ENCODE results near the gene CENPX.

CENPX gene

DNA sequence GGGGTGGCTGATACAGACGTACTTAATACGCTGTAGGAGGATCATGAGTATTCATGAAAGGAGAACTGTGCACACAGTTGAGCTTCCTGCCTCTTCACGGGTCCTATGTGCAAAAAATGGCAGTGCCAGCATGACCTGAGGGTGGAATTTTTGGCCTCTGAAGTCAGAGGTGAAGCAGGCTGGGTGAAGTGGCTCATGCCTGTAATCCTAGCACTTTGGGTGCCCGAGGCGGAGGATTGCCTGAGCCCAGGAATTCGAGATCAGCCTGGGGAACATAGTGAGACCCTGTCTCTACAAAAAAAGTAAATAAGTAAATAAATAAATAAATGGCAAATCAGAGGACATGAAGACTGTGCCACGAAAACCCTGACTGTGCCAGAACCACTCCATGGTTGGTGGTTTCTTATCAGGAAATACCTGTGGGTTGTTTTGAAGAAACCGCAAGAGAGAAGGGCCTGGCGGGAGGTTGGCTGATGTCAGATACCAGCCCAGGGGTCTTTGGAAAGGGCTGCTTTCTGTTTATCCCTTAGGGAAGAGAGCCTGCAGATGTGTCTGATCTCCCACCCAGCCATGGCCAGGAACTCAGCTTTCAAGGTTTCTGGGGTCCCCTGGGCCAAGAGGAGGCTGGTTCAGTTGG lies 41.9 kb downstream of the CENPX start:
- in situ Hi-C loops (cut with HindIII; ENCODE audit: low sequenced_read_pairs) = no loop called here
- DNase-seq (ENCODE audit: low read depth) = no peak
- TF ChIP-seq, protein P1, sequence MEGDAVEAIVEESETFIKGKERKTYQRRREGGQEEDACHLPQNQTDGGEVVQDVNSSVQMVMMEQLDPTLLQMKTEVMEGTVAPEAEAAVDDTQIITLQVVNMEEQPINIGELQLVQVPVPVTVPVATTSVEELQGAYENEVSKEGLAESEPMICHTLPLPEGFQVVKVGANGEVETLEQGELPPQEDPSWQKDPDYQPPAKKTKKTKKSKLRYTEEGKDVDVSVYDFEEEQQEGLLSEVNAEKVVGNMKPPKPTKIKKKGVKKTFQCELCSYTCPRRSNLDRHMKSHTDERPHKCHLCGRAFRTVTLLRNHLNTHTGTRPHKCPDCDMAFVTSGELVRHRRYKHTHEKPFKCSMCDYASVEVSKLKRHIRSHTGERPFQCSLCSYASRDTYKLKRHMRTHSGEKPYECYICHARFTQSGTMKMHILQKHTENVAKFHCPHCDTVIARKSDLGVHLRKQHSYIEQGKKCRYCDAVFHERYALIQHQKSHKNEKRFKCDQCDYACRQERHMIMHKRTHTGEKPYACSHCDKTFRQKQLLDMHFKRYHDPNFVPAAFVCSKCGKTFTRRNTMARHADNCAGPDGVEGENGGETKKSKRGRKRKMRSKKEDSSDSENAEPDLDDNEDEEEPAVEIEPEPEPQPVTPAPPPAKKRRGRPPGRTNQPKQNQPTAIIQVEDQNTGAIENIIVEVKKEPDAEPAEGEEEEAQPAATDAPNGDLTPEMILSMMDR (IDR thresholded peaks at IDR 0.05; ENCODE audit: low read depth, low read length, missing control alignments) = no peak
- H3K4me3 ChIP-seq (ENCODE audit: low read depth, low read length) = no peak overlapping the region

DNA sequence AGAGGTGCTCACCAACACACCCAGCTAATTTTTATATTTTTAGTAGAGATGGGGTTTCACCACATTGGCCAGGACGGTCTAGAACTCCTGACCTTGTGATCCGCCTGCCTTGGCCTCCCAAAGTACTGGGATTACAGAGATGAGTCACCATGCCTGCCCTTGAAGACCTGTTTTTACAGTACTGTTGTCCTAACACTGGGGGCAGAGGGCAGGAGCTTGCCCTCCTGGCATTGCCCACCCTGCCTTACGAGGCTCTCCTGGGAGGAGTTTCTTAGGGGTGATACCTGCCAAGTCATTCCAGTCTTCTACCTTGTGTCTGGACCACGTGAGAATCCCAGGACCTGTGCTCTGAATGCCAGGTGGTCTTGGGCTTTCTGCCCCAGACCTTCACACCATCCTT lies 42.6 kb downstream of the CENPX start:
- in situ Hi-C loops (cut with HindIII; ENCODE audit: low sequenced_read_pairs) = no loop called here

DNA sequence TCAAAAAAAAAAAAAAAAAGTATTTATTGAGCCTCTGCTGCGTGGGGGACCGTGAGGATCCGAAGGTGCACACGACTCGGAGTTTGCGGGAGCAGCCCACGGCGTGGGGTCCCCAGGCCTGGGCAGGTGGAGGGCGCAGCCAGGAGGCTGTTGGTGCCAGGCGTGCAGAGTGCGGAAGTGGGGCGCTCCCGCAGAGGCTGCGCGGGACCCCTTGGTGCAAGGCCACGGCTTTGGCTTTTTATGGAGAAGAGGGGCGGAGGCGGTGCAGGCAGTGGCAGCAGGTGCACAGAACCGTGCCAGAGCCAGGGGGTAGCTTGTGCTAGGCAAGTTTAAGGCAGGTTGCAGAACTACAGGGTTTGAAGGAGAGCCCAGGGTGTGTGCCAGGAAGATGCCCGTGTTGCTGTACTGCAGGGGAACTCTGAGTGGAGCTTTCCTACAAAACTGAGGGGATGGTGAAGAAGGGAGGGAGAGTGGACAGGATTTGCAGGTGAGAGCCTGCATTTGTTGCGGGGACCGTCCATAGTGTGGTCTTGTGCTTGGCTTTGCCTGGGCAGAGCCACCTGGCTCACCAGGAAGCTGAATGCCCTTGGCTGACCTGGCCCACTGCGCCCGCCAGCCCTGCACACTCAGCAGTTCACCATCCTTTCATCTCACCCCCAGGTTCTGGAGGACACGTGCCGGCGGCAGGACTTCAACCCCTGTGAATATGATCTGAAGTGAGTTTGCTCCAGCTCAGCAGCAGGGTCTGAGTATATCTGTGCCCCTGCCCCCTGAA lies 44.0 kb downstream of the CENPX start:
- TF ChIP-seq, protein P1 (IDR thresholded peaks at IDR 0.05; ENCODE audit: low read depth, low read length, missing control alignments) = no peak
- DNase-seq (ENCODE audit: low read depth) = no peak
- in situ Hi-C loops (cut with HindIII; ENCODE audit: low sequenced_read_pairs) = loop anchor here (10.0 kb wide), 1 partner anchor 56 kb away; the partner anchor contains the start of genes DCXR and RAC3
- peak overlapping the region; percentile 75 for H3K4me3 ChIP-seq (ENCODE audit: low read depth, low read length)

More for the DNA sequence above, 42.6 kb downstream of the CENPX start:
- TF ChIP-seq, protein P1 (IDR thresholded peaks at IDR 0.05; ENCODE audit: low read depth, low read length, missing control alignments) = no peak
- DNase-seq (ENCODE audit: low read depth) = no peak
- no peak overlapping the region for H3K4me3 ChIP-seq (ENCODE audit: low read depth, low read length)

DNA sequence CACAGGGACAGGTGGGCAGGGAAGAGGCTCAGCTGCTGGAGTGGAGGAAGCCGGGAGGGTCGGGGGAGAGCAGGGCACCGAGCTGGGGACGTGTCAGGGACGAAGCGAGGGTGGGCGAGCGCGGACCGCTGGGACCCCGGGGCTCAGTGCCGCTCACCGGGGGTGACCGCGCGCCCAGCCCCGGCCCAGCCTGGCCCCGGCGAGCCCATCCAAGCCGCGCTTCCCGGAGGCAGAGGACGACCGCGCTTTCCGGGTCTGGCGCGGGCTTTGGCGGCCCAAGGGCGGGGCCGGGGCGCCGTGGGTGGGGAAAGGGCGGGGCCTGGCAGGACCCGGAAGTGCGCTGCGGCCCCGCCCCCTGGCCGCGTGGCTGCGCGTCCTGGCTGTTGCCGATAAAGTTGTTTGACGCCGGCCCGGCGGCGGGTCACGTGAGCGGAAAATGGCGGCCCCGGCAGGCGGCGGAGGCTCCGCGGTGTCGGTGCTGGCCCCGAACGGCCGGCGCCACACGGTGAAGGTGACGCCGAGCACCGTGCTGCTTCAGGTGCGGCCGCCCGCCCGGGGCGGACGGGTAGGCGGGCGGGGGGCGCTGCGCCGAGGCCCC lies 45.4 kb downstream of the CENPX start, which contains the start of gene ASPSCR1:
Gene ASPSCR1, plus strand, starts transcription at position 419 of the 598 bp plus-strand sequence. Its CDS starts 18 bp downstream, at position 437.
- peak within 1 kb of the TSS; percentile 75 for H3K4me3 ChIP-seq (ENCODE audit: low read depth, low read length)
- in situ Hi-C loops (cut with HindIII; ENCODE audit: low sequenced_read_pairs) = loop anchor here (10.0 kb wide), 1 partner anchor 57 kb away; the partner anchor contains the start of genes DCXR and RAC3
- DNase-seq (ENCODE audit: low read depth) = peak; percentile 69

DNA sequence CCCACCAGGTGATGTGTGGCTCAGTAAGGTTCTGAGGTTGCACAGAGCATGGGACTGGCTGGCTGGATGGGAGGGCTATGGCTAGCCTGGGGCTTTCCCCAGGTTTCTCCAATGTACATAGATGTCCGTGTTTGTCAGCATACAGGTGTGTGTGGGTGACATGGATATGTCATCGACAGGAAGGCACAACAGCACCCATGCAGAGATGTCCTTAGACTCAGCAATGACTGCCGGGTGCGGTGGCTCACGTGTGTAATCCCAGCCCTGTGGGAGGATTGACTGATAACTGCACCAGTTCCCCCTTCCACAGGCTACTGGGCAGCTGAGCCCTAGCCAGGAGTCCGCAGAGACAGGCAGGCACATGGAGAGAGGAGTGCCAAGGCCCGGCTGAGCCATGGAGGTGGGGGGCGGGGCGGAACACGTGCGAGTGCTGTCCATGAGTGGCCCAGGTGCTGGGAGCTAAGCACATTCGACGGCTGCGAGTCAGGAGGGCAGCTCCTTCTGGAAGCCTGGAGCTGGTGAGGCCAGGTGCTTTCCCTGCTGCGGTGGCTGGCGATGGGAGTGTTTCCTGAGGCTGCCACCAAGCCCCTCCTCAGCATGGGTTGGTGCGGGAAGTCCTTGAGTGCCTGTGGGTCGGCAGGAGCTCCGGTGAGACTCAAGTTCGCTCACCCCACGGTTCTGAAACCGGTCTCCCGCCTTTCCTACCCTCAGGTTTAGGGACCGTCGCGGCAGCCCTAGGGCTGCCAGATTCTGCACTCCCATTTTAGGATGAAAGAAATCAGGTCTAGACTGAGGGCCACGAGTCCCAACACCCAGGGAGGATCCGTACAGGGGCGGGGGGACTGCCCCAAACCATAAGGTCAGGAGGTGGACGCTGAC lies 46.1 kb downstream of the CENPX start:
- DNase-seq (ENCODE audit: low read depth) = no peak
- H3K4me3 ChIP-seq (ENCODE audit: low read depth, low read length) = peak overlapping the region; percentile 75
- in situ Hi-C loops (cut with HindIII; ENCODE audit: low sequenced_read_pairs) = loop anchor here (10.0 kb wide), 1 partner anchor 58 kb away; the partner anchor contains the start of genes DCXR and RAC3
- TF ChIP-seq, protein P1 (IDR thresholded peaks at IDR 0.05; ENCODE audit: low read depth, low read length, missing control alignments) = no peak

More for the DNA sequence above, 45.4 kb downstream of the CENPX start, which contains the start of gene ASPSCR1:
- TF ChIP-seq, protein P1 (IDR thresholded peaks at IDR 0.05; ENCODE audit: low read depth, low read length, missing control alignments) = no peak

Measured in astrocyte of the cerebellum (primary cell).